ENCODE measurements around the gene SLC4A1.
A peak's percentile ranks its signal among the peaks of the same experiment; 100 is the strongest.

The SLC4A1 gene

GRCh38 chr17:44272954-44273353 lies 5.0 kb upstream of the SLC4A1 start:
- H3K4me1 ChIP-seq: peaks cover 64% of the 10 kb centered on the region
- 0 out of 2 replicates have a peak overlapping the region, but pooled peaks have one; percentile 16 for H3K27ac ChIP-seq
- TF ChIP-seq Cebpa-rat (IDR thresholded peaks at IDR 0.05): no peak
- H3K36me3 ChIP-seq: no peaks in the 10 kb centered on the region
- H3K4me2 ChIP-seq: peak overlapping the region; percentile 90
- no peaks in the 10 kb centered on the region for H4K20me1 ChIP-seq
- no peaks in the 10 kb centered on the region for H3K9me3 ChIP-seq
- no peak overlapping the region for H3K9ac ChIP-seq
- no peak overlapping the region for H3K4me3 ChIP-seq
- no peaks in the 10 kb centered on the region for H3K27me3 ChIP-seq

GRCh38 chr17:44272321-44272951 lies 4.5 kb upstream of the SLC4A1 start:
- H3K4me3 ChIP-seq: no peak overlapping the region
- no peaks in the 10 kb centered on the region for H3K9me3 ChIP-seq
- no peaks in the 10 kb centered on the region for H3K27me3 ChIP-seq
- no peaks in the 10 kb centered on the region for H4K20me1 ChIP-seq
- no peak overlapping the region for H3K9ac ChIP-seq
- TF ChIP-seq Cebpa-rat (IDR thresholded peaks at IDR 0.05): no peak
- H3K4me1 ChIP-seq: peaks cover 64% of the 10 kb centered on the region
- peak overlapping the region; percentile 90 for H3K4me2 ChIP-seq
- H3K27ac ChIP-seq: 0 out of 2 replicates have a peak overlapping the region, but pooled peaks have one; percentile 16
- H3K36me3 ChIP-seq: no peaks in the 10 kb centered on the region

- Histone ChIP-seq H3K9ac (no peak overlapping the region), H3K27me3 (no peaks in the 10 kb centered on the region), H3K9me3 (no peaks in the 10 kb centered on the region), H3K36me3 (no peaks in the 10 kb centered on the region), H3K4me2 (peak overlapping the region; percentile 90), H3K4me3 (no peak overlapping the region), H3K27ac (peak overlapping the region; percentile 38; the same call in 1 of the 2 replicates), H4K20me1 (no peaks in the 10 kb centered on the region), H3K4me1 (peaks cover 73% of the 10 kb centered on the region)
- no peak for TF ChIP-seq Cebpa-rat (IDR thresholded peaks at IDR 0.05)
These were observed 1.8 kb upstream of the SLC4A1 start for GRCh38 chr17:44269535-44270240.

DNA sequence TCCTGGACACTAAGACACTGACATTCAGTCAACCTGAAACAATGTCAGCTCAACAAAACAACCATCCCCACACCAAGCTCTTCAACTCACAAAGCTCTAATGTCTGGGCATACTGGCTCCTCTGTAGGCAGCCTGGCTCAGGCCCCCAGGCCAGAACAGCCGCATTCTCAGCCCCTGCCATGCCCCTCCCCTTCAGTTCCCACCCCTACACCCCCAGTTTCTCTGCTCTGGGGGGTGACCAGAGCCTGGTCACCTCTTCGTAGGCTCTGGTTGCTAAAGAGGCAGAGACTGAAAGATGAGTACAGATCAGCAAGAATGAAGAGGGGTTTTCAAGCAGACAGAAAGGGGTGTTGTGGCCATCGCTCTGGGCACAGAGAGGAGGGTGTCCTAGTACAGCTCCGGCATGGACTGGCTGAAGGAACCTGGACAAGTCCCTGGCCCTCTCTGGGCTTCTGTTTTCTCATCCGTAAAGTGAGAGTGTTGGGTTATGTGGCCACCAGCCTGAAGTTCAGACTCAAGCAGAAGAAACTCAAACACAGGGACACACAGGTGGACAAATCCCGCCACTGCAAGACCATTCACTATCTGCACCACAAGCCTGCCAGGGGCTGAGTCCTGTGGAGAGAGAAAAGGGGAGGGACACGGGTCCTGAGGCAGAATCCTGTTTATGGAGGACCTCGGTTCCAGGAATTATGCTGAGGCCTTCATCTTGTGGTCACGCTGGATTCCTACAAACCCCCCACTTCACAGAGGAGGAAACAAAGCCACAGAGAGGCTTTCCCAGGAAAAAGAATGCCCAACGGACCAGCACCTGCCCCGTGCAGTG lies 987 bp upstream of the SLC4A1 start:
- no peaks in the 10 kb centered on the region for H3K27me3 ChIP-seq
- 0 out of 2 replicates have a peak overlapping the region, but pooled peaks have one; percentile 38 for H3K27ac ChIP-seq
- peak overlapping the region; percentile 90 for H3K4me2 ChIP-seq
- no peaks in the 10 kb centered on the region for H3K36me3 ChIP-seq
- TF ChIP-seq Cebpa-rat (IDR thresholded peaks at IDR 0.05): no peak
- no peaks in the 10 kb centered on the region for H4K20me1 ChIP-seq
- H3K9ac ChIP-seq: no peak overlapping the region
- peaks cover 67% of the 10 kb centered on the region for H3K4me1 ChIP-seq
- no peaks in the 10 kb centered on the region for H3K9me3 ChIP-seq
- H3K4me3 ChIP-seq: no peak overlapping the region

DNA sequence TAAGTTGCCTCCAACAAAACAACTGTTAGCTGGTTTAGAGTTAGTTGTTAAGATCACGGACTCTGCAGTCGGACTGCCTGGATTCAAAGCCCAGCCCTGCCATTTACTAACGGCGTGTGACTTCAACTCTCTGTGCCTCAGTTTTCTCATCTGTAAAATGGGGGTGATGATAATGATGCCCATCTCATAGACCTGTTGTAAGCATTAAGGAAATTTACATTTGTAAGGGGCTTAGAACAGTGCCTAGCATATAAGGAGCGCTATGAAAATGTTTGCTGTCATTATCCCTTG lies 825 bp downstream of the SLC4A1 start:
- Histone ChIP-seq H3K4me3 (no peak overlapping the region), H4K20me1 (no peaks in the 10 kb centered on the region), H3K27ac (no peak overlapping the region), H3K36me3 (no peaks in the 10 kb centered on the region), H3K27me3 (no peaks in the 10 kb centered on the region), H3K9me3 (no peaks in the 10 kb centered on the region), H3K4me1 (peaks cover 57% of the 10 kb centered on the region), H3K9ac (no peak overlapping the region), H3K4me2 (no peak overlapping the region)
- no peak for TF ChIP-seq Cebpa-rat (IDR thresholded peaks at IDR 0.05)

DNA sequence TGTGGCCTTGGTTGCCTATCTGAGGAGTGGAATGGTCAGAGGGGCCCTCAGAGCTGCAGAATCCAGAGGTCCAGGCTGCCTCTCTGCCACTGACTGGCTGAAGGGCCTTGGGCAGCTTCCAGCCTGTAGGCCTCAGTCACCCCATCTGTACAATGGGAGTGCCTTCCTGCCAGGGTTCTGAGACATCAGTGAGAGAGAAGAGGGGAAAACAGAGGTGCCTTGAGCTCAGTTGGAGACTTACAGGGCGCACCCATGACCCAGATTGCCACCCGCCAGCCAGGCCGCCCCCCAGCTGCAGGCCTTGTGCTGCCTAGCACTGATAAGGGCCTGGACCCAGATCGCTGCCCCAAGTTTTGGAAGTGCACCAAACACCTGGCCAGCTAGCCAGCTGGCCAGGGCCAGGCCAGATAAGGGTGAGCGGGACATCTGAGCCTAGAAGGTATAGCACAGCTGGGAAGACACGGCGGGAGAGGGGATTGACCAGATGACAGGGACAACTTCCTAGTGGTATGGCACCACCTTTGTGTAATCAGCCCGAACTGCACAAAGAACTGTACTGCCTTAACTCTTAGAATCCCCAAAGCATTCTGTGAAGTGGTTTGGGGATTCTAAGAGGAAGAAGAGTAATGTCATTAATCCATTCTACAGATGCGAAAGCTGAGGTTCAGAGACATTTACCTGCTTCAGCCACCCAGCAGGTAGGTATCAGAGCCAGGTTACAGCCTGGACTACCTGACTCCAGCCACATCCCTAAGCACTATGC lies 1.4 kb downstream of the SLC4A1 start:
- TF ChIP-seq Cebpa-rat (IDR thresholded peaks at IDR 0.05): no peak

DNA sequence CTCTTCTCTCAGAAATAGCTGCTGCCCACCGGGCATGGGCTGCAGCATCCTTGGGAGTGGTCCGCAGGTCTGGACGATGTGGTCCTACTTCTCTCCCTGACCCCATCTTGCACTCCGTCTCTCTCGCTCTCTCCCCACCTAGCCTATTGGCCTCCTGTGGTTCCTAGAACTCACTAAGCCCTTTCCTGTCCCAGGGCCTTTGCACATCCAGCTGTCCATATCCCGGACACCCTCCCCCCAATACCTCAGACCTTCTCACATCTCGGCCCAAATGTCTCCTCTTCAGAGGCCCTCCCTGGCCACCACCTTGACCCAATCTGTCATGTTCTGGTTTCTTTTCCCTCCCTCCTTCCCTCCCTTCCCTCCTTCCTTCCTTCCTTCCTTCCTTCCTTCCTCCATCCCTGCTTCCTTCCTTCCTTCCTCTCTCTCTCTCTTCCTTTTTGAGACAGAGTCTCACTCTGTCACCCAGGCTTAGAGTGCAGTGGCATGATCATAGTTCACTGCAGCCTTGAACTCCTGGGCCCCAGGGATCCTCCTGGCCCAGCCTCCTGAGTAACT lies 4.5 kb downstream of the SLC4A1 start:
- Histone ChIP-seq H3K27ac (no peak overlapping the region), H3K9me3 (no peaks in the 10 kb centered on the region), H3K4me2 (no peak overlapping the region), H3K27me3 (no peaks in the 10 kb centered on the region), H3K4me3 (no peak overlapping the region), H3K9ac (no peak overlapping the region), H4K20me1 (no peaks in the 10 kb centered on the region), H3K4me1 (peaks cover 32% of the 10 kb centered on the region), H3K36me3 (no peaks in the 10 kb centered on the region)
- TF ChIP-seq Cebpa-rat (IDR thresholded peaks at IDR 0.05): no peak

More for the DNA sequence above, 1.4 kb downstream of the SLC4A1 start:
- H3K36me3 ChIP-seq: no peaks in the 10 kb centered on the region
- H3K9ac ChIP-seq: no peak overlapping the region
- H3K4me3 ChIP-seq: no peak overlapping the region
- no peaks in the 10 kb centered on the region for H4K20me1 ChIP-seq
- H3K27ac ChIP-seq: no peak overlapping the region
- H3K9me3 ChIP-seq: no peaks in the 10 kb centered on the region
- no peak overlapping the region; the same call in 1 of the 2 replicates for H3K4me2 ChIP-seq
- peaks cover 52% of the 10 kb centered on the region for H3K4me1 ChIP-seq
- no peaks in the 10 kb centered on the region for H3K27me3 ChIP-seq

GRCh38 chr17:44262654-44263225 lies 5.2 kb downstream of the SLC4A1 start:
- H4K20me1 ChIP-seq: no peaks in the 10 kb centered on the region
- no peaks in the 10 kb centered on the region for H3K27me3 ChIP-seq
- no peak overlapping the region for H3K9ac ChIP-seq
- TF ChIP-seq Cebpa-rat (IDR thresholded peaks at IDR 0.05): no peak
- H3K36me3 ChIP-seq: no peaks in the 10 kb centered on the region
- H3K9me3 ChIP-seq: no peaks in the 10 kb centered on the region
- peaks cover 35% of the 10 kb centered on the region for H3K4me1 ChIP-seq
- no peak overlapping the region for H3K4me3 ChIP-seq
- no peak overlapping the region for H3K27ac ChIP-seq
- no peak overlapping the region for H3K4me2 ChIP-seq

GRCh38 chr17:44260296-44260695 lies 7.6 kb downstream of the SLC4A1 start:
- H3K27ac ChIP-seq: no peak overlapping the region
- H3K27me3 ChIP-seq: no peaks in the 10 kb centered on the region
- H3K9me3 ChIP-seq: no peaks in the 10 kb centered on the region
- H3K36me3 ChIP-seq: no peaks in the 10 kb centered on the region
- peaks cover 28% of the 10 kb centered on the region for H3K4me1 ChIP-seq
- no peak overlapping the region for H3K9ac ChIP-seq
- no peak overlapping the region for H3K4me2 ChIP-seq
- H4K20me1 ChIP-seq: no peaks in the 10 kb centered on the region
- no peak overlapping the region for H3K4me3 ChIP-seq
- TF ChIP-seq Cebpa-rat (IDR thresholded peaks at IDR 0.05): no peak

Measured in BLaER1 (cell line).